ENCODE measurements around the gene CDH6. TPM values are rescaled to one million over a fixed set of nuclear protein-coding genes. Genes with fewer than 3 reads are reported as not detected.
A peak's percentile ranks its signal among the peaks of the same experiment; 100 is the strongest.

The CDH6 gene
- total and polyA plus RNA-seq, 2 of the 4 experiments (the other 2 are of a cell fraction): 72.2 to 232 TPM

GRCh38 chr5:31211098-31211497, 17.6 kb downstream of the CDH6 start:
- Histone ChIP-seq H3K18ac (ENCODE audit: low read depth, low read length) (no peak overlapping the region), H2BK20ac (ENCODE audit: low read depth, low read length) (no peak overlapping the region), H3K9ac (ENCODE audit: low read depth, low read length) (no peak overlapping the region), H4K20me1 (ENCODE audit: insufficient read depth, low read length) (no peaks in the 10 kb centered on the region; the same call in 1 of the 2 replicates), H4K91ac (ENCODE audit: insufficient read depth, low read depth, low read length) (no peak overlapping the region), H2BK5ac (ENCODE audit: low read depth, low read length, poor library complexity, severe bottlenecking) (no peak overlapping the region), H3K9me3 (ENCODE audit: control insufficient read depth, insufficient read depth, low read length) (no peaks in the 10 kb centered on the region), H2AK9ac (replicated peaks; ENCODE audit: low read depth, low read length, poor library complexity) (no peak overlapping the region), H4K5ac (ENCODE audit: low read depth, low read length) (no peak overlapping the region), H3K36me3 (ENCODE audit: control insufficient read depth, insufficient read depth, low read length) (no peaks in the 10 kb centered on the region), H3K9me1 (ENCODE audit: insufficient read depth, low read length) (peaks cover 9% of the 10 kb centered on the region; the same call in 1 of the 2 replicates), H3K56ac (ENCODE audit: extremely low read depth, insufficient read depth, low read length) (no peak overlapping the region), H3K14ac (replicated peaks; ENCODE audit: low read depth, low read length) (no peak overlapping the region), H2AK5ac (ENCODE audit: low read depth, low read length) (no peak overlapping the region), H3K4me3 (ENCODE audit: insufficient read depth, low read depth, low read length) (no peak overlapping the region), H3K23ac (ENCODE audit: low read depth, low read length) (no peak overlapping the region), H2AFZ (replicated peaks; ENCODE audit: low read length, poor library complexity) (no peak overlapping the region), H3K27ac (ENCODE audit: insufficient read depth, low read length) (no peak overlapping the region), H2BK120ac (ENCODE audit: low read depth, low read length) (no peak overlapping the region), H3K4me1 (ENCODE audit: control insufficient read depth, insufficient read depth, low read length) (peaks cover 4% of the 10 kb centered on the region; the same call in 1 of the 2 replicates), H3K4ac (ENCODE audit: low read depth, low read length) (no peak overlapping the region), H2BK15ac (ENCODE audit: low read depth, low read length) (no peak overlapping the region), H3K27me3 (ENCODE audit: control insufficient read depth, insufficient read depth, low read length) (no peaks in the 10 kb centered on the region), H4K8ac (ENCODE audit: low read depth in 2 of 2, low read length in 2 of 2) (no peak overlapping the region), H3K79me1 (ENCODE audit: low read depth in 1 of 2, low read length in 2 of 2) (peaks cover 21 to 64% of the 10 kb centered on the region in 2 experiments; a peak in 3 of 4 replicates), H3K4me2 (ENCODE audit: low read depth, low read length) (0 out of 2 replicates have a peak overlapping the region, but pooled peaks have one; percentile 38)
- CTCF ChIA-PET: interaction anchor here (0.6 to 1.4 kb wide), 2 partner anchors 21 to 38 kb away, joined by 3 read pairs; no protein-coding TSS in a partner anchor
- dilution Hi-C loops (cut with HindIII; ENCODE audit: low sequenced_read_pairs, unreplicated experiment): no loop called here
- ATAC-seq (ENCODE audit: low read depth) (no peak), DNase-seq (no peak)
- intact Hi-C loops (cut with micrococcal nuclease): no loop called here
- POLR2A ChIA-PET (ENCODE audit: unreplicated experiment): interaction anchor here (0.6 to 0.7 kb wide), 2 partner anchors 16 to 810 kb away, joined by 3 read pairs; no protein-coding TSS in a partner anchor
- TF ChIP-seq MAFK (IDR thresholded peaks at IDR 0.05; ENCODE audit: low read depth, low read length): no peak
- no peak for TF ChIP-seq CEBPB (IDR thresholded peaks at IDR 0.05; ENCODE audit: low read depth, low read length)
- no peak for TF ChIP-seq POLR2A (IDR thresholded peaks at IDR 0.05; ENCODE audit: low read depth, low read length)
- no peak for TF ChIP-seq CTCF (conservative IDR thresholded peaks at IDR 0.05; ENCODE audit: low read depth, low read length)
- no peak for TF ChIP-seq USF2 (IDR thresholded peaks at IDR 0.05; ENCODE audit: low read depth, low read length)
- no peak for TF ChIP-seq BHLHE40 (IDR thresholded peaks at IDR 0.05; ENCODE audit: low read depth, low read length)
- no peak for TF ChIP-seq MXI1 (IDR thresholded peaks at IDR 0.05; ENCODE audit: borderline replicate concordance, low read depth, low read length)
- no peak for TF ChIP-seq CHD1 (IDR thresholded peaks at IDR 0.05; ENCODE audit: low read depth, low read length)
- TF ChIP-seq RAD21 (IDR thresholded peaks at IDR 0.05; ENCODE audit: low read length): no peak
- TF ChIP-seq FOS (IDR thresholded peaks at IDR 0.05; ENCODE audit: low read depth, low read length): no peak
- TF ChIP-seq ELK1 (IDR thresholded peaks at IDR 0.05; ENCODE audit: borderline replicate concordance, low read depth, low read length): no peak
- TF ChIP-seq RCOR1 (IDR thresholded peaks at IDR 0.05; ENCODE audit: insufficient replicate concordance, low read length): no peak
- in situ Hi-C loops (cut with MboI; ENCODE audit: low sequenced_read_pairs): no loop called here
- BruUV-seq (replicated peaks): no TSS peak

All from IMR-90 (cell line).